ENCODE results near the gene TMX2.

DNA sequence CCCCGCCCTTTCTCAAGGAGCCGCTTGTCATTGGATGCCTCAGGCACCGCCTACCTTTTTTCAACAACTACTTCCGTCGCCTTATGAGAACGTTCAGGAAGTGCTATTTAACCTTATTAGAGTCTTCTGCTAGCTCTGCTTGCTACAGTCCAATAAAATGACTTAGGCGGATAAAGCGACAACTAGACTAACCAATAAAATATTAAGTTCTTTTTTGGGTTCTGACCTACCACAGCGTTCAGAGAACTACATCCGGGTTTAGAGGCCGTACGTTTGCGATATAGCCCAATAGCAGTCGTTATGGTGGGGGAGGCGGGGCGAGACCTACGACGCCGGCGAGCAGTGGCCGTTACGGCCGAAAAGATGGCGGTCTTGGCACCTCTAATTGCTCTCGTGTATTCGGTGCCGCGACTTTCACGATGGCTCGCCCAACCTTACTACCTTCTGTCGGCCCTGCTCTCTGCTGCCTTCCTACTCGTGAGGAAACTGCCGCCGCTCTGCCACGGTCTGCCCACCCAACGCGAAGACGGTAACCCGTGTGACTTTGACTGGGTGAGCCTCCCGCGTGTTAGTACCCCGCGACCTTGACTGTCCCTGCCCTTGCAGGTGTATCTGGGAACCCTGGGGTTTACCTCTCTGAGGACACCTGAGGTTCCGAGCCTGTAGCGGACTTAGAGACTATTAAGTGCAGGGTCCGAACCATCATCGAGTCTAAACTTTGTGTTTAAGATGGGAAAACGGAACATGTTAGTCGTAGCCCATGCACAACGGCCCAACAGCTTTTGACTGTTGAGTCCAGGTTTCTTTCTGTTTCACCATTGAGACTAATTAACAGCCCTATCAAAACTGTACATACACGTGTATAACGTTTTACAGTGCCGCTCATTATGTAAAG, at the start of gene TMX2:
- TF ChIP-seq, protein P1, sequence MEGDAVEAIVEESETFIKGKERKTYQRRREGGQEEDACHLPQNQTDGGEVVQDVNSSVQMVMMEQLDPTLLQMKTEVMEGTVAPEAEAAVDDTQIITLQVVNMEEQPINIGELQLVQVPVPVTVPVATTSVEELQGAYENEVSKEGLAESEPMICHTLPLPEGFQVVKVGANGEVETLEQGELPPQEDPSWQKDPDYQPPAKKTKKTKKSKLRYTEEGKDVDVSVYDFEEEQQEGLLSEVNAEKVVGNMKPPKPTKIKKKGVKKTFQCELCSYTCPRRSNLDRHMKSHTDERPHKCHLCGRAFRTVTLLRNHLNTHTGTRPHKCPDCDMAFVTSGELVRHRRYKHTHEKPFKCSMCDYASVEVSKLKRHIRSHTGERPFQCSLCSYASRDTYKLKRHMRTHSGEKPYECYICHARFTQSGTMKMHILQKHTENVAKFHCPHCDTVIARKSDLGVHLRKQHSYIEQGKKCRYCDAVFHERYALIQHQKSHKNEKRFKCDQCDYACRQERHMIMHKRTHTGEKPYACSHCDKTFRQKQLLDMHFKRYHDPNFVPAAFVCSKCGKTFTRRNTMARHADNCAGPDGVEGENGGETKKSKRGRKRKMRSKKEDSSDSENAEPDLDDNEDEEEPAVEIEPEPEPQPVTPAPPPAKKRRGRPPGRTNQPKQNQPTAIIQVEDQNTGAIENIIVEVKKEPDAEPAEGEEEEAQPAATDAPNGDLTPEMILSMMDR (IDR thresholded peaks at IDR 0.05) = no peak
- TF ChIP-seq EP300 (IDR thresholded peaks at IDR 0.05) = no peak
